Neural cell (in vitro differentiated cells): ENCODE measurements around the gene TCEAL8. TPM values are rescaled to one million over a fixed set of nuclear protein-coding genes. Genes with fewer than 3 reads are reported as not detected.

Experiments
- H2AFZ ChIP-seq: fragments of 200-600, 300-800 bp; sonication (generic), shearing (Covaris generic); 2 replicates; pipeline ENCODE4 v1.6.0; 2014; ENCODE audit warnings: low read depth, mild to moderate bottlenecking, antibody characterized with exemption, low read length, moderate library complexity
- H3F3A ChIP-seq: fragments of 200-600 bp; shearing (Covaris generic); 2 replicates; pipeline ENCODE4 v1.6.1; 2016; ENCODE audit warnings: mild to moderate bottlenecking, moderate library complexity, mixed read lengths, antibody characterized with exemption, low read length; ENCODE audit not compliant: insufficient read depth, poor library complexity, severe bottlenecking
- H3K27ac ChIP-seq: fragments of 200-600, 300-800 bp; sonication (generic), shearing (Covaris generic); 2 replicates; pipeline ENCODE4 v1.5.1; 2014; ENCODE audit warnings: mild to moderate bottlenecking, low read length, moderate library complexity
- H3K27me3 ChIP-seq: fragments of 300-800, 200-600 bp; sonication (generic), shearing (Covaris generic); 2 replicates; pipeline ENCODE4 v1.6.0; 2014; ENCODE audit warnings: mild to moderate bottlenecking, low read depth, low read length, moderate library complexity; ENCODE audit not compliant: insufficient read depth
- H3K36me3 ChIP-seq: fragments of 300-800, 200-600 bp; sonication (generic), shearing (Covaris generic); 2 replicates; pipeline ENCODE4 v1.5.1; 2014; ENCODE audit warnings: mild to moderate bottlenecking, antibody characterized with exemption, low read length, moderate library complexity; ENCODE audit not compliant: insufficient read depth
- H3K4me2 ChIP-seq: fragments of 300-800, 200-600 bp; sonication (generic), shearing (Covaris generic); 2 replicates; pipeline ENCODE4 v1.6.0; 2014; ENCODE audit warnings: mild to moderate bottlenecking, low read length
- H3K4me3 ChIP-seq: fragments of 300-800, 200-600 bp; sonication (generic), shearing (Covaris generic); 2 replicates; pipeline ENCODE4 v1.5.1; 2014; ENCODE audit warnings: mild to moderate bottlenecking, low read length, moderate library complexity
- H3K79me2 ChIP-seq: fragments of 200-600 bp; shearing (Covaris generic); replicated peaks from 2 replicates; pipeline ENCODE4 v1.6.0; 2014; ENCODE audit warnings: mild to moderate bottlenecking, low read length, moderate library complexity; ENCODE audit not compliant: insufficient read depth
- H3K9ac ChIP-seq: fragments of 300-800, 200-600 bp; sonication (generic), shearing (Covaris generic); 2 replicates; pipeline ENCODE4 v1.6.1; 2016; ENCODE audit warnings: mild to moderate bottlenecking, low read length, mixed read lengths
- H3K9me2 ChIP-seq: fragments of 200-600 bp; shearing (Covaris generic); 2 replicates; pipeline ENCODE4 v1.6.1; 2016; ENCODE audit warnings: mild to moderate bottlenecking, low read length, mixed read lengths; ENCODE audit not compliant: insufficient read depth
- H3K9me3 ChIP-seq: fragments of 200-600, 300-800 bp; sonication (generic), shearing (Covaris generic); 2 replicates; pipeline ENCODE4 v1.6.1; 2016; ENCODE audit warnings: mild to moderate bottlenecking, mixed run types, low read length, moderate library complexity, mixed read lengths
- H4K20me1 ChIP-seq: fragments of 200-600 bp; shearing (Covaris generic); 2 replicates; pipeline ENCODE4 v1.6.1; 2016; ENCODE audit warnings: mild to moderate bottlenecking, mixed run types; ENCODE audit not compliant: insufficient read depth
- EP300 ChIP-seq: fragments of 450-650 bp; conservative IDR thresholded peaks from 2 replicates; pipeline ENCODE4 v1.6.1; 2014; ENCODE audit warnings: antibody characterized with exemption, mild to moderate bottlenecking, moderate library complexity; ENCODE audit not compliant: poor library complexity, severe bottlenecking
- EZH2 ChIP-seq: fragments of 200-600, 300-800 bp; shearing (Covaris generic), sonication (generic); IDR thresholded peaks from 2 replicates; pipeline ENCODE4 v1.6.1; 2014; ENCODE audit warnings: antibody characterized with exemption, low read length, borderline replicate concordance, mild to moderate bottlenecking; ENCODE audit not compliant: insufficient read depth, poor library complexity, severe bottlenecking
- MXI1 ChIP-seq: fragments of 450-650 bp; conservative IDR thresholded peaks from 2 replicates; pipeline ENCODE4 v1.6.1; 2014; ENCODE audit warnings: antibody characterized with exemption, mild to moderate bottlenecking; ENCODE audit not compliant: poor library complexity, severe bottlenecking
- POLR2AphosphoS5 ChIP-seq: IDR thresholded peaks from 2 replicates; pipeline ENCODE4 v1.6.1; 2012
- RAD21 ChIP-seq: fragments of 450-650 bp; conservative IDR thresholded peaks from 2 replicates; pipeline ENCODE4 v1.6.1; 2014; ENCODE audit warnings: antibody characterized with exemption, mild to moderate bottlenecking, moderate library complexity
- SMC3 ChIP-seq: fragments of 450-650 bp; conservative IDR thresholded peaks from 2 replicates; pipeline ENCODE4 v1.6.1; 2014; ENCODE audit warnings: antibody characterized with exemption, mild to moderate bottlenecking, moderate library complexity; ENCODE audit not compliant: poor library complexity
- TAF1 ChIP-seq: IDR thresholded peaks from 2 replicates; pipeline ENCODE4 v1.6.1; 2012; ENCODE audit warnings: low read depth
- polyA plus RNA-seq: library from polyadenylated mRNA; depleted of rRNA; stranded (reverse); fragments of >200 nt; gene quantifications from 2 replicates; pipeline ENCODE4 v1.2.3, GENCODE V29; 2014
- TF ChIP-seq, protein P1 (sequence below): fragments of 450-650 bp; IDR thresholded peaks from 2 replicates; pipeline ENCODE4 v1.5.1; 2014; ENCODE audit warnings: antibody characterized with exemption, mild to moderate bottlenecking, moderate library complexity; ENCODE audit not compliant: poor library complexity, severe bottlenecking
- TF ChIP-seq, protein P2 (sequence below): IDR thresholded peaks from 2 replicates; pipeline ENCODE4 v1.6.1; 2012; ENCODE audit warnings: borderline replicate concordance

The TCEAL8 gene
- polyA plus RNA-seq, 1 donor from 2014 or later: 167 TPM

DNA sequence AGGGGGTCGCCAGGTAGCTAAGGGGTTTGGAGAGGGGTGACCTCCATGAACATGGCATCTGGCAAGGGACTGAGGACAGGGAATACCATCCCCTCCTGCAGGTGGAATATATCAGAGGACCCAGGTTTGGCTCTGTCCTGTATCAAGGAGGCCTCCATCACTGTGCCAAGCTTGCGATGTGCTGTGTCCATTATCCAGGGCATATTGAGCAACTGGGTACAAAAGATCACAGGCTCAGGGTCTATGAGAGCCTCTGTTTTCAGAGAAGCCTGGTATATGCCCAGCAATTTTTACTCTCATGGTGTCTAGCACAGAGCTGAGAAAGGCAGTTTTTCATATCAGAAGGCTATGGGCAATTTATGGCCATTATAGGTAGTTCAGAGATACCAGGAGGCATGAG, 38.2 kb upstream of the TCEAL8 start:
- TF ChIP-seq MXI1 (no peak), POLR2AphosphoS5 (no peak), RAD21 (no peak), EP300 (no peak), EZH2 (no peak)
- TF ChIP-seq, protein P1, sequence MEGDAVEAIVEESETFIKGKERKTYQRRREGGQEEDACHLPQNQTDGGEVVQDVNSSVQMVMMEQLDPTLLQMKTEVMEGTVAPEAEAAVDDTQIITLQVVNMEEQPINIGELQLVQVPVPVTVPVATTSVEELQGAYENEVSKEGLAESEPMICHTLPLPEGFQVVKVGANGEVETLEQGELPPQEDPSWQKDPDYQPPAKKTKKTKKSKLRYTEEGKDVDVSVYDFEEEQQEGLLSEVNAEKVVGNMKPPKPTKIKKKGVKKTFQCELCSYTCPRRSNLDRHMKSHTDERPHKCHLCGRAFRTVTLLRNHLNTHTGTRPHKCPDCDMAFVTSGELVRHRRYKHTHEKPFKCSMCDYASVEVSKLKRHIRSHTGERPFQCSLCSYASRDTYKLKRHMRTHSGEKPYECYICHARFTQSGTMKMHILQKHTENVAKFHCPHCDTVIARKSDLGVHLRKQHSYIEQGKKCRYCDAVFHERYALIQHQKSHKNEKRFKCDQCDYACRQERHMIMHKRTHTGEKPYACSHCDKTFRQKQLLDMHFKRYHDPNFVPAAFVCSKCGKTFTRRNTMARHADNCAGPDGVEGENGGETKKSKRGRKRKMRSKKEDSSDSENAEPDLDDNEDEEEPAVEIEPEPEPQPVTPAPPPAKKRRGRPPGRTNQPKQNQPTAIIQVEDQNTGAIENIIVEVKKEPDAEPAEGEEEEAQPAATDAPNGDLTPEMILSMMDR: no peak
- H3K27ac ChIP-seq: no peak overlapping the region
- no peaks in the 10 kb centered on the region for H3K27me3 ChIP-seq
- H3K9me2 ChIP-seq: no peaks in the 10 kb centered on the region
- no peak overlapping the region for H3K9ac ChIP-seq
- no peaks in the 10 kb centered on the region for H3K79me2 ChIP-seq
- H3K36me3 ChIP-seq: no peaks in the 10 kb centered on the region
- no peaks in the 10 kb centered on the region for H4K20me1 ChIP-seq
- no peak overlapping the region for H3K4me2 ChIP-seq
- no peaks in the 10 kb centered on the region for H3F3A ChIP-seq
- no peak overlapping the region for H2AFZ ChIP-seq
- H3K4me3 ChIP-seq: no peak overlapping the region
- H3K9me3 ChIP-seq: no peaks in the 10 kb centered on the region

DNA sequence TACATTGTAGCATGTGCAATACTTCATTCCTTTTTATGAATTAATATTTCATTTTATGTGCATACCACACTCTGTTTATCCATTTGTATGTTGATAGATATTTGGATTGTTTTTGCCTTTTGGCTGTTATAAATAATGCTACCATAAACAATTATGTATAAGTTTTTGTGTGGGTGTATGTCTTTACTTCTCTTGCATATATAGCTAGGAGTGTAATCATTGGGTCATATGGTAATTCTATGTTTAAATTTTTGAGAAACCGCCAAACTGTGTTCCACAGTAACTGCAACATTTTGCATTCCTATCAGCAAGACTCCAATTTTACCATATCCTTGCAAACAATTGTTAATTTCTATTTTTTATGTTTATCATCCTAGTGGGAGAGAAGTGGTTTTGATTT, 24.7 kb upstream of the TCEAL8 start:
- no peak overlapping the region for H3K4me3 ChIP-seq
- TF ChIP-seq, protein P1: no peak
- TF ChIP-seq TAF1: no peak
- TF ChIP-seq SMC3: no peak
- TF ChIP-seq, protein P2, sequence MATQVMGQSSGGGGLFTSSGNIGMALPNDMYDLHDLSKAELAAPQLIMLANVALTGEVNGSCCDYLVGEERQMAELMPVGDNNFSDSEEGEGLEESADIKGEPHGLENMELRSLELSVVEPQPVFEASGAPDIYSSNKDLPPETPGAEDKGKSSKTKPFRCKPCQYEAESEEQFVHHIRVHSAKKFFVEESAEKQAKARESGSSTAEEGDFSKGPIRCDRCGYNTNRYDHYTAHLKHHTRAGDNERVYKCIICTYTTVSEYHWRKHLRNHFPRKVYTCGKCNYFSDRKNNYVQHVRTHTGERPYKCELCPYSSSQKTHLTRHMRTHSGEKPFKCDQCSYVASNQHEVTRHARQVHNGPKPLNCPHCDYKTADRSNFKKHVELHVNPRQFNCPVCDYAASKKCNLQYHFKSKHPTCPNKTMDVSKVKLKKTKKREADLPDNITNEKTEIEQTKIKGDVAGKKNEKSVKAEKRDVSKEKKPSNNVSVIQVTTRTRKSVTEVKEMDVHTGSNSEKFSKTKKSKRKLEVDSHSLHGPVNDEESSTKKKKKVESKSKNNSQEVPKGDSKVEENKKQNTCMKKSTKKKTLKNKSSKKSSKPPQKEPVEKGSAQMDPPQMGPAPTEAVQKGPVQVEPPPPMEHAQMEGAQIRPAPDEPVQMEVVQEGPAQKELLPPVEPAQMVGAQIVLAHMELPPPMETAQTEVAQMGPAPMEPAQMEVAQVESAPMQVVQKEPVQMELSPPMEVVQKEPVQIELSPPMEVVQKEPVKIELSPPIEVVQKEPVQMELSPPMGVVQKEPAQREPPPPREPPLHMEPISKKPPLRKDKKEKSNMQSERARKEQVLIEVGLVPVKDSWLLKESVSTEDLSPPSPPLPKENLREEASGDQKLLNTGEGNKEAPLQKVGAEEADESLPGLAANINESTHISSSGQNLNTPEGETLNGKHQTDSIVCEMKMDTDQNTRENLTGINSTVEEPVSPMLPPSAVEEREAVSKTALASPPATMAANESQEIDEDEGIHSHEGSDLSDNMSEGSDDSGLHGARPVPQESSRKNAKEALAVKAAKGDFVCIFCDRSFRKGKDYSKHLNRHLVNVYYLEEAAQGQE: no peak
- TF ChIP-seq EZH2: no peak
- no peak for TF ChIP-seq POLR2AphosphoS5
- TF ChIP-seq EP300: no peak
- TF ChIP-seq MXI1: no peak
- no peak for TF ChIP-seq RAD21
- no peaks in the 10 kb centered on the region for H4K20me1 ChIP-seq
- H3K36me3 ChIP-seq: no peaks in the 10 kb centered on the region
- no peak overlapping the region for H3K4me2 ChIP-seq
- no peak overlapping the region for H3K9ac ChIP-seq
- no peak overlapping the region for H2AFZ ChIP-seq
- H3K79me2 ChIP-seq: no peaks in the 10 kb centered on the region
- no peaks in the 10 kb centered on the region for H3K9me3 ChIP-seq
- no peaks in the 10 kb centered on the region for H3K27me3 ChIP-seq
- no peak overlapping the region for H3K27ac ChIP-seq
- no peaks in the 10 kb centered on the region for H3K9me2 ChIP-seq
- no peaks in the 10 kb centered on the region for H3F3A ChIP-seq
